ENCODE results near the gene BACH2.

BACH2 gene

GRCh38 chr6:90126181-90126580 is 170.5 kb downstream of the BACH2 start:
- H3K27ac ChIP-seq = peak overlapping the region; percentile 6; the same call in 1 of the 2 replicates
- no peak for TF ChIP-seq CTCF (conservative IDR thresholded peaks at IDR 0.05)

- no peak overlapping the region for H3K27ac ChIP-seq
- TF ChIP-seq CTCF (conservative IDR thresholded peaks at IDR 0.05) = no peak
Observed at GRCh38 chr6:90124874-90125510, 171.7 kb downstream of the BACH2 start.

- H3K27ac ChIP-seq = no peak overlapping the region
- TF ChIP-seq CTCF (conservative IDR thresholded peaks at IDR 0.05) = no peak
Observed at GRCh38 chr6:90123831-90124230, 172.8 kb downstream of the BACH2 start.

GRCh38 chr6:90121982-90122381 is 174.7 kb downstream of the BACH2 start:
- no peak overlapping the region for H3K27ac ChIP-seq
- TF ChIP-seq CTCF (conservative IDR thresholded peaks at IDR 0.05) = no peak

- no peak overlapping the region for H3K27ac ChIP-seq
- no peak for TF ChIP-seq CTCF (conservative IDR thresholded peaks at IDR 0.05)
Observed at GRCh38 chr6:90120327-90120726, 176.3 kb downstream of the BACH2 start.

GRCh38 chr6:90119618-90120017 is 177.0 kb downstream of the BACH2 start:
- H3K27ac ChIP-seq = no peak overlapping the region
- no peak for TF ChIP-seq CTCF (conservative IDR thresholded peaks at IDR 0.05)

GRCh38 chr6:90118581-90118980 is 178.1 kb downstream of the BACH2 start:
- H3K27ac ChIP-seq = no peak overlapping the region
- TF ChIP-seq CTCF (conservative IDR thresholded peaks at IDR 0.05) = no peak
